ENCODE results near the gene PECR.

GRCh38 chr2:216023055-216023648 is 58.5 kb downstream of the PECR start:
- no peak for TF ChIP-seq ZNF274 (IDR thresholded peaks at IDR 0.05; ENCODE audit: low read depth, low read length)
- no peak for TF ChIP-seq YY1 (IDR thresholded peaks at IDR 0.05; ENCODE audit: insufficient read depth, insufficient read length)
